Lung microvascular endothelial cell (primary cell): ENCODE data around the gene ZMYND10. TPM values are rescaled to one million over a fixed set of nuclear protein-coding genes. Genes with fewer than 3 reads are reported as not detected.

Experiments used
- DNase-seq, 2 donors: peaks; one replicate each; pipeline versions ENCODE4 v3.0.0 to v3.0.0-alpha.2; 2010; ENCODE audit warnings: low read depth in 2 of 2
- total RNA-seq: library from RNA; depleted of rRNA; stranded (reverse); fragments of >200 nt; gene quantifications from 2 replicates; pipeline ENCODE4 v1.2.1, GENCODE V29; 2014

The ZMYND10 gene
- total RNA-seq, 1 donor from 2014 or later: 0.20 TPM

DNA sequence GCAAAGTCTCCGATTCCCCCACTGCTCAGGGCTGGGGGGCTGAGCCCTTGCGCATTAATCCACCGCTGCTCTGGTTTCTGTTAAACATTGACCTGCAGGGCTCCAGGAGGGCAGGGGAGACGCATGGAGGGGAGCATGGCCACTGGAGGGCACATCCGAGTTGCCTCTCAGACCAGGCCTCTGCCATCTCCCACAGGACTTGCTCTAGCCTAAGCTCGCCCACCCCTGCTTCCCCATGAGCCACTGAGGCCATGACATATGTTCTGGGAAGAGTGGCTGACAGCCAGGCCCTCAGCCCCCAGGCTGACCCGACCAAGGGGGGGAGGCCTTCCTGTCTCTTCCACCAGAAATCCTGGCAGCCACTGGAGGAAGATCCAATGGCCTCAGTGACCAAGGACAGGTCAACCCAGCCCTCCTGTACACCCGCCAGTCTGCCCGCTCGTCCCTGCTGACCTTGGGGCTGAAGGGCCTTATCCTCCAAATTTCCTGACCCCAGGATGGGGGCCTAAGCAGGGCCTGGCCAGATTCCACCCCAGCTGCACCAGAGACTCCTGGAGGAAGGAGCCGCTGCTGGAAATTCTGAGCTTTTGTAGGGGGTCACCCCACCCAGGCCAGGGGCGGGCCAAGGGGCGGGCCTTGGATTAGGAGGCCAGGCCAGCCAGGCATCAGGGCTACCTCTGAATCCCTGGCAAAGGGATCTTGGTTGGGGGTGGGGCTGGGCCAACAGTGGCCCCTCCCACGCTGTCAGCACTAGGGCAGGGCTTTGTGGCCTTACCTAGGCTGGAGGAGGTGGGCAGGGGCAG lies 42.3 kb downstream of the ZMYND10 start, which contains the start of gene HYAL1:
Gene HYAL1, minus strand, starts transcription at position 562 of the 803 bp plus-strand sequence. CDS start 618 bp downstream, outside the sequence.
- DNase-seq: peak; percentile 41 to 71

DNA sequence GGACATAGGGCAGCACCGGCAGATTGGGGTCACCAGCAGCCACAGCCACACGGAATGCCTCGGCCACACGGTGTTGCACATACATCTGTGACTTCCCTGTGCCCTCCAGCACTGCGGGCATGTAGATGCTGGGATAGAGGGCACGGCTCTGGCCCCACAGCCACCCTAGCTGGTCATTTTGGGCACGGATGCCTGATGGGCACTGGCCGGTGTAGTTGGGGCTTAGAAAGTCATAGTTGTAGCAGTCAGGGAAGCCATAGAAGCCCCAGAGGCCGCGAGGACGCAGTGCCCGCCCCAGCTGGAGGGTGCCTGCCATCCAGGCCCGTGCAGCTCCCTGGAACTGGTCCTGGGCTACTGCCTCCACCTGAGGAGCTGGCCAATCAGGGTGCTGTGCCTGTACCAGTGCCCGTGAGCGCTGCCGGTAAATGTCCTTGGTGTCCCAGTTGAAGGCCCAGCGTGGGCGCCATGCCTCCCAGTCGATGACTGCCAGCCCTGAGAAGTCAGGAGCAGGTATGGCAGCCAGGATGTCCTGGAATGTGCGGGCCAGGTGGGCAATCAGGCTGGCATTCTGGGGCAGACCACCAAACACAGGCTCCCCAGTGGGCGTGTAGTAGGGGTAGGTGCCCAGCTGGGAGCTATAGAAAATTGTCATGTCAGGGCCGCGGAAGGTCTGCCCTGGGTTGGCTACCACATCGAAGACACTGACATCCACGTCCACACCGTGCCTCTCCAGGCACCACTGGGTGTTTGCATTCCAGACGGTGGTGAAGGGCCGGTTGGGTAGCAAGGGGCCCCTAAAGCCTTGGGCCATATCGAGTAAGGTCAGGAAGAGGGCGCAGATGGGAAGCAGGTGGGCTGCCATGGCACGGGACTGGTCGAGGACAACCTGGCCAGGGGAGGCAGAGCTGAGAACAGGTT lies 43.2 kb downstream of the ZMYND10 start:
- no peak for DNase-seq

DNA sequence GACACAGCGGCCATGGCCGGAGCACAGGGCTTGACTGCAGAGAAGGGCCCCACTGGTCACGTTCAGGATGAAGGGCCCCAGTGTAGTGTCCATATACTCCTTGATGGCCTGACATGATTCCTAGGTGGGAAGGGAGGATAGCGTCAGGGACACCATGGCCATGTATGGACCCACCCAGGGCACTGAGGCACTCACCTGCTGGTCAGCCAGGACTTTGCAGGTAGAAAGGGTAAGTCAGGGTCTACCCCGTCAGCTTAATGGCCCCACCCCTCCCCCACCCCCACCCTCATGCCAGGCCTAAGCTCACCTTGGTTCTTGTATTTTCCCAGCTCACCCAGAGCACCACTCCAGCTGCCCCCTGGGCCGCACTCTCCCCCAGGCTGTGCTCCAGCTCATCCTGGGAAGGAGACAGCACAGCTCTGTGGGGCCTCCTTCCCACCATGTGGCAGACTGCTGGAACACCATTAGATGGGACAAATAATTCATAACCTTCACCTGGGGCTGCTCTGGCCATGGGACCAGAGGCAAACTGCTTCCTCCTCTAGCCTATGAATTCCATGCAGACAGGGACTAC lies 44.8 kb downstream of the ZMYND10 start:
- DNase-seq: no peak

DNA sequence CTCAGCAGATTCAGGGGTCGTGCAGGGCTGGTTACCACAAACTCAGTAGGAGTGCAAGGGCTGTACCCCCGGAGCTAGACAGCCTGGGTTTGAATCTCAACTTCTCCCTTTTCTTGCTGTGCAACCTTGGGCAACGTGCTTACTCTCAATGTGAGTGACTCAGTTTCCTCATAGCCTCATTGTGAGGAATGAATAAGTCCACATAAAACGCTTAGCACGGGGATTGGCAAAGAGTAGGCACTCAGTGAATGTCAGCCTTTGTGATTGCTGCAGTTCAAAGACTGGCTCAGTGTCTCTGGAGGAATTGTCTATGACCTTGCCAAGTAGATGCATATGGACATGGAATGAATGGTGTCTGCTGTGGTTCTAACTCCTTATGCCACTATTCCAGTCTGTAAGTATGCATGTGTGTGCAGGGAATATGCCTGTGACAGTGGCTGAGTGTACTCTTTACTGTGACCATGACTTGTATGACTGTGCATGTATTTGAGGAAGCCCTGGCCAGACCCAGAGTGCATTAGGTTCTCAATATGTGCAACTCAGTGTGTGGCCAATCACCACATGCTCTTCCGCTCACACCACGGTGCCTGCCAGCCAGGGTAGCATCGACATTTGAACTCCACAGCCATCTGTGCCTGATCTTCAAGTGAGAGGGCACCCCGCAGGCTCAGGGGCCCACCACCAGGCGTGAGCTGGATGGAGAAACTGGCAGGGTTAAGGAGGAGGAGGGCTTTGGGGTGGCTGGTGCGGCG lies 45.4 kb downstream of the ZMYND10 start:
- DNase-seq: peak; percentile 48 to 73

DNA sequence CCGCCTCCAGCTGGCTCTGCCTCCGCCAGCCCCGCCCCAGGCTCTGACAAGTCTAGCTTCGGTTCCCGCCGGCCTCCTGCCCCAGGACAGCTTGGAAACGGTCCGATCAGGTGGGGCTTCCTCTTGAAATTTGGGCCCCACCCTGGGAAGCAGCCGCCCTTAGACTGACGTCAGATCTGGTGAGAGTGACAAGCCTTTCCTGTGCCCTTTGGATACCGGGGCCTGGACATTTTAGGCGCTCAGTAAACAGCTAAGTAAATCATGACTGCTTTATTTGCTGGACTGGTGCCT lies 45.9 kb downstream of the ZMYND10 start:
- no peak for DNase-seq

DNA sequence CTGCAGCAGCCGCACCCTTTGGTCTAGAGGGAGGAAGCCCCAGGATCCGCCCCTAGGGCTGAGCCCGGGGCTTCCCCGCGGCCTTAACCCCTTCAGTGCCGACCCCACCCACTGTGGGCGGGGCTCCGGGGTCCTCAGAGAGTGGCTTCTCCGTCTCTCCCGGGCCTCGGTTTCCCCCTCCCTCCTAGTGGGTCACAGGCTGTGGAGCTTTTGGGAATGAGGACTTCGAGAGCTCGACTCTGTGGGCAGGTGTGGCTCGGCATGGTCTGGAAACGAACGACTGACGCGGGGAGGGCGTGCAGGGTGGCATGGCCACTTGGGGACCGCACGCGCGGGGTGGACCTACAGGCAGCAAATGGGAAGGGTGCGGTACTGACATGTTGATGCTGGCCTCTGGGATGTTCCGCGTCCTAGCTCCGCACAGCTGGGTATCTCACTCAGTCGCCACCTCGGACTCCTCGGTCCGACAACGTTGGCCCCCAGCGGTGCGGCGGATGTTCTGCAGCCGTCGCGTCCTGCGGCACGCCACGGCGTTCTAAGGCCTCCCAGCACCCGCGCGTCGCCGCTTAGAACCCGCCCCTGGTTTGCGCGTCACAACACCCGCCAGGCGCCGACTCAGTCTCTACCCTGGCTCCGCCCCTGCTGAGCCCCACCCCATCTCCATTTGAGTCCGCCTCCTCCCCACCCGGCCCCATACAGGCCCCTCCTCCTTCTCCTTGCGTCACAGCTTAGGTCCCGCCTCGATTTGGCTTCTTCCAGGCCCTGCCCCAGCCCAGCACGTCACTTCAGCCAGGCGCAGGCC lies 46.5 kb downstream of the ZMYND10 start, which contains the start of the genes HYAL3 and NAA80:
Gene HYAL3, minus strand, starts transcription at position 570 of the 802 bp plus-strand sequence. CDS start 3,803 bp downstream, outside the sequence.
Gene NAA80, minus strand, starts transcription at position 570 of the 802 bp plus-strand sequence. CDS start 1,942 bp downstream, outside the sequence.
- DNase-seq: peak; percentile 100

DNA sequence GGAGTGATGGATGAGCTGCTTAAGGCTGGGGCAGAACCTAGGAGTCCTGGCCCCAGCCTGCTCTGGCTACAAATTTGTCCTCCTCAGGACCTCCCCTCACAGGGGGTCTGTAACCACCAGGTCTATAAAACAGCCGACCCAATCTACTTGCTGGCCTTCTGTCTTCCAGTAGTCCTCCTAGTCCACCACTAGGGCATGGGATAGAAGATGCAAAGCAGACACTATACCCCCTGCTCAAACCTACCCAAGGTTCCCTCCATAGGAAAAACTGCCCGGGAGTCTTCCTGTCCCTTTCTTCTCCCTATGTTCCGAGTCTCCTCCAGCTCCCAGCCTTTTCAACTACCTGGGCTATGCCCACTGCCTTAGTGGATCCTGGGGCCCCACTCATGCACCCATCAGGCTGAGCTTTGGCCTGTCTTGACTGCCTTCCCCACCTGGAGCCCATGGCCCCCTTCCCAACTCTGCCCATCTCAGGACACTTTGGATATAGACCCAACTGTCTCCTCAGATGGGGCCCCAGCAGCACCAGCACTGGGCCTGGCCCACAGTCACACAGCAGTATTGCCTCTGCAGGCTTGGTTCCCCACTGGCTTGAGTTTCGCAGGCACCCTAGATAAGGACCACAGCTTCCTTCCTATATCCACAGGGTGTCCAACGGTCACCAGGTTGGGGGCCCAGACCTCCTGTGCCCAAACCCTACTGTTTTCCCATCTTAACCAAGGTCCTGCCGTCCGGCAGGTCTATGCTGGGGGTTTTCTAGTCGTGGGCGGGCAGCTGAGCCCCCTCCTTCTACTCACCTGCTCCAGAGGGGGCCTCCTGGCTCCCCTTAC lies 47.4 kb downstream of the ZMYND10 start:
- DNase-seq: no peak

DNA sequence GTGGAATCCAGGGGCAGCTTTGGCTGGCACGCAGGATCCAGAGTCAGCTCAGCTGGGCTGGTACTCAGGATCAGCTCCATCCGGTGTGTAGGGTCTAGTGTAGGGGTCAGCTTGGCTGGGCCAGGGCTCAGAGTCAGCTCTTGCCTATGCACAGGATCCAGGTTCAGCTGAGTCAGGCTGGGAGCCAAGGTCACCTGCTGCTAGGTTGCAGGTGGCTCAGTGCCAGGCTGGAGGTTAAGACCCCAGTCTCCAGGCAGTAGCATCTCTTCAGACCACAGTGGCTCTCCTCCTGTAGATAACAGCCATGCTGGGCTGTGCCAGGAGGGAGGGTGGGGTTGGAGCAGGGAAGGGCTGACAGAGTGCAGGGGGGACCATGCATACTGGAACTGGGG lies 48.2 kb downstream of the ZMYND10 start:
- no peak for DNase-seq

DNA sequence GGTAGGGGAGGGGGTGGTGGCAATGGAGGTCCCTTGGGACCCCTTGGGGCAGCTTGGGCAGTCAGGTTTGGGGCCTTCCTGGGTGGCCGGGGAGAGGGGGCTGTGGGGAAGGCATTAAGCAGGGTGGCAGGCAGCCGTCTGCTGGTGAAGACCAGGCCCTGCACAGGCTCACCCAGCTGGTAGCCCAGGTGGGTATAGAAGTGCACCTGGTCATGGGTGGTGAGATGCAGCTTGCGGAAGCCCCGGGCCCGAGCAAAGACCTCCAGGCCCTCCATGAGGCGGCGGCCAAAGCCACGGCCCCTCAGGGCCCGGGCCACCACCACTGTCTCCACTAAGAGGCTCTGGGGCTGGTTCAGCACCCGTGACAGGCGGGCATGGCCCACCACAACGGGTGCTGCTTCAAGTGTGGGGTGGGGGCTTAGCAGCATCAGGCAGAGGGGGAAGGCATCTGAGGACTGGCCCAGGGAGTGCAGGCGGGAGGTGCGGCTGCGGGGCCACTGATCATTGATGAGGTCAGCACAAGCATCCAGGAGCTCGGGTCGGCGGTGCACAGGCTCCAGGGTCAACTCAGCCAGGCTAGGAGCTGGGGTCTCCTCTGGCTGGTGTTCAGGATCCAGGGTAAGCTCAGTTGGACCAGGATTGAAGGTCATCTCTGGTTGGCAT lies 48.7 kb downstream of the ZMYND10 start:
- DNase-seq: no peak

DNA sequence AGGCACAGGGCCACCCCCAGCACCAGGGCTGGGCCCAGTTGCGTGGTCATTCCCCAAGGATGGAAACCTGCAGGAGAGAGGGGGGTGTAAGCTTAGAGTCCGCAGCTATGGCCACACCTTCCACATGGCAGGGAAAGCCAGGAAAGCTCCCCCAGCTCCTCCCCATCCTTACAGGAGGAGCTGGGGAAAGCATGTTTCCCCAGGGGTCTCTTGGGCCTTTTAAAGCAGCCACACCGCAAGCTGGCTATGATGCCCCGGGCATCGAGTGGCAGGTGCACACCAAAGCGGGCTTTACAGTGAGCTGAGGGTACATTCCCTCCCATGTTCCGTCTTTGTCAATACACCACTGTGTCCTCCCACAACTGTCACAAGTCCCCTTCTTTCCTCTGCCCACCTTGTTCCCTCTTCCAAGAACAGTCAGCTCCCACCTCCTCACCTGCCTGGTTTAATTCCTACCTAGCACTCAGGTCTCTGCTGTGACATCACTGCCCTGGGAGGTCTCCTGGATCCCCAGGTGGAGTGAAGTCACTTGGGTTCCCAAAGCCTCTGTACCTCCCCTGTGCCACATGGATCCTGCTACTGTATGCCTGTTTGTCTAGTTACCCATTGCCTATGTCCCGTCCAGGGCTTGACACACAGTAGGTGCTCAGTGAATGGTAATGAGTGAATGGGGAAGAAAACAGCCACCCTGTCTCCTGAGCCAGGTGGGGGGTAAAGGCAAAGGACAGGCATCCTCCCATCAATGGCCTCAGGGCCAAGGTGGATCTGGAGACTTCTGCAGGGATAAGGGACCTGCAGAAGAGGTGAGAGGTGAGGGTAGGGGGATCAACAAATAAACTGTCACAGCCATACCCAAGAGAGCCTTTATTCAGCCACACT lies 49.7 kb downstream of the ZMYND10 start:
- no peak for DNase-seq

DNA sequence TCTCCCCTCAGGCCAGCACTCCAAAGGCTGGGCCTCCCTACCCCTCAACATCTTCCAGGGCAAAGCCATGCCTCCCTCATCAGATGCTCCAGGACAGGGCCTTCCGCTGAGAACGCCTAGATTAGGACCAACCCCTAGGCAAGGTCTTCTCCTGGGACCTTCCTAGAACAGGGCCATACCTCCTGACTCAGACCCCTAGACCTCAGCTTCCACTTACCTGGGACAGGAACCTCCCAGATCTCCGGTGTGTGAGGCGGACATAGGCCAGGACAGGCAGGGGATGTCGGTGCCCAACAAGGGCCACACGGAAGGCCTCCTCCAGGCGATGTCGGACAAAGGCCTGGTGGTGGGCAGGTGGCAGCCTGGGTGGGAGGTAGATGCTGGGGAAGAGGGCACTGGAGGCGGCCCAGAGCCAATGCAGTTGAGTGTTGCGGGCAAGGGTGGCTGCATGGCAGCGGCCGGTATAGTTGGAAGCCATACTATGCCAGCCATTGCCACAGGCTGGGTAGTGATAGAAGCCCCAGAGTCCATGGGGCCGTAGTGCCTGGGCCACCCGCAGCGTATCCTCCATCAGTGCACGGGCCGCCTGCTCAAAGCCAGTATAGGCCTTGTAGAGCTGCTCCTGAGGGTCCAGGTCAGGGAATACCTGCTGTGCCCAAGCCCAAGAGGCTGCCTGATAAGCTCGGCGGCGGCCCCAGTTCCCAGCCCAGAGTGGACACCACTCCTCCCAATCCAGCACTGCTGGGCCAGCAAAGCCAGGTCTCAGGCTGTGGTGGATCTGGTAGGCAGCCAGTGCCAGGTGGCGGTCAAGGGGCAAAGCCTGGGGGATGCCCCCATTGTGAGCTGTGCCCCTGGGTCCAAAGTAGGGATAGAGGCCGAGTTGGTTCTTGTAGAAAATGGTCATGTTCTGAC lies 50.8 kb downstream of the ZMYND10 start:
- DNase-seq: no peak

DNA sequence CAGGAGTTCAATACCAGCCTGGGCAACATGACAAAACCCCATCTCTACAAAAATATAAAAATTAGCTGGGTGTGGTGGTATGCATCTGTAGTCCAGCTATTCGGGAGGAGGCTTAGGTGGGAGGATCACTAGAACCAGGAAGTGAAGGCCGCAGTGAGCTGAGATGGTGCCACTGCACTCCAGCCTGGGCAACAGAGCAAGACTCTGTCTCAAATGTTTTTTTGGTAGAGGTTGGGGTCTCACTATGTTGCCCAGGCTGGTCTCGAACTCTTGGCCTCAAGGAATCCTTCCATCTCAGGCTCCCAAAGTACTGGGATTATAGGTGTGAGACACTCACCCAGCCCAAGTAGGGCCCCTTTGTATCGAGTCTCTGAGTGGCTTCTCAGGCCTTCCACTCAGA lies 51.4 kb downstream of the ZMYND10 start:
- no peak for DNase-seq

DNA sequence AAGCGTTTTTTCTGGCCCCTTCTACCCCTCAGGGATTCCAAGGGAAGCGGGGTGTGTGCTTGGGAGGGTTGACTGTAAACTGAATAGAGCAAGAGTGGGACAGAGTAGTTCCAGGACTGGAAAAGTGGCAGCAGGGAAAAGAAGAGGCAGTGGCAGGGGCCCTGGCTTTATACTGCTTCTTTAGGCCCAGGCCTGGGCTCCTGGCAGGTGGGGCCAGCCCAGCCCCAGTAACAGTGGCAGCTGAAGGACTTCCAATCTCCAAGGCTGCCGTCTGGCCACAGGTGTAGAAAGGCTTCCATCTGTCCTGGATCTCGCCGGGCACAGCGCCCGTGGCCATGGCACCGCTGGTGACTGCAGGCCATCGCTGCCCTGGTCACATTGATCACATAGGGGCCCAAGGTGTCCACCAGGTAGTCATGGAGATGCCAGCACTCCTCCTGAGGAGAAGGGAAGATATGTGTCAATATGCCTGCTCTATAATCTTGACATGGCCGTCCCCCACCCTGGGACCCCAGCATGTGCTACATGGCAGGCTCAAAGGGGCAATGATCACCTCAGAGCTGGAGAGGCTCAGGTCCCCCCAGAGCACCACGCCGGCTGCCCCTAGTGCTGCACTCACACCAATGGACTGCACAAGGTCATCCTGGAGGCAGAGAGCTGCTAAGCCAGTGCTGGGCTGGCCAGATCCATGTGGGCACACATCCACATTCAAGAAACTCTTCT lies 52.3 kb downstream of the ZMYND10 start:
- no peak for DNase-seq

DNA sequence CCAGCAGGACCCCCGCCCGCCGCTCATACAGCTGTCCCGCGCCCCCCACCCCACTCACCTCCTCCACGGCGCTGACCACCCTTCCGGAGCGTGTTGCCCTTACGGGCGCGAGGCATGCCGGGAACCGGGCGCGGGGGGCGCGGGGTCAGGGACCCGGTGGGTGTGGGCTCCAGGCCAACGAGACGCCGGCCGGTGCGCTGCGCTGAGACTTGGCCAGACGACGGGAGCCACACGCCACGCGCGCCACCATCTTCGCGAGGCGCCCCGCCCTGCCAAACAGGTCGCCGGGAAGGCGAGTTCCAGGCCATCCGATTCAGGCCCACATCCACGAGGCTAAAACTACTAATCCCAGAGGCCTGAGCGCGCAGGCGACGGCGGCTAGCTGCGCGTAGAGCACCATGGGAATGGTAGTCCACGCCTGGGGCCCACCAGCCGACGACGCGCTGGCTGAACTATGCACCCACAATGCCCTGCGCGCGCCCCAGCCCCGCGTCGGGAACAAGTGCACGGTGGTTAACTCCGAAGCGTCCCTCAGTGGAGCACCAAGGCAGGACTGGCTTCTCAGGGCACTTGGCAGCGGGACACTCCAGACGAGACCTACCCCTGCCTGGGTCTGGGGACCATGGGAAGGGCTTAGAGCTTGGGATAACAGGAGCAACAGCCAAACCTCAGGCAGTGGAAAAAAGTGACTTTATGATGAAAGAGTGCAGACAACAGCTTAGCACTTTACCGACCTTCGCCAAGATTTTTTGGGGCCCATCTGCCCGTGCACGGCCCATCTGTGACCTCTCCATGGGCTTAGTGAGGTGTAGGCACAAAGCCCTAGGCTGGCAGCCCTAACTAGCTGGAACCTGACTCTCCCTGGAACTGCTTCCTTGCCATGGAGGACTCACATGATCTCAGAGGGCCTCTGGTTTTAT lies 53.1 kb downstream of the ZMYND10 start, which contains the start of gene IFRD2:
Gene IFRD2, minus strand, starts transcription at position 271 of the 920 bp plus-strand sequence. Its CDS starts 155 bp downstream, at position 116.
- DNase-seq: peak; percentile 98
